ENCODE results near the gene ZSCAN4. TPM values are rescaled to one million over a fixed set of nuclear protein-coding genes. Genes with fewer than 3 reads are reported as not detected.
A peak's percentile ranks its signal among the peaks of the same experiment; 100 is the strongest.

The ZSCAN4 gene
- total RNA-seq, 1 experiment from 2014 or later, result not detected

DNA sequence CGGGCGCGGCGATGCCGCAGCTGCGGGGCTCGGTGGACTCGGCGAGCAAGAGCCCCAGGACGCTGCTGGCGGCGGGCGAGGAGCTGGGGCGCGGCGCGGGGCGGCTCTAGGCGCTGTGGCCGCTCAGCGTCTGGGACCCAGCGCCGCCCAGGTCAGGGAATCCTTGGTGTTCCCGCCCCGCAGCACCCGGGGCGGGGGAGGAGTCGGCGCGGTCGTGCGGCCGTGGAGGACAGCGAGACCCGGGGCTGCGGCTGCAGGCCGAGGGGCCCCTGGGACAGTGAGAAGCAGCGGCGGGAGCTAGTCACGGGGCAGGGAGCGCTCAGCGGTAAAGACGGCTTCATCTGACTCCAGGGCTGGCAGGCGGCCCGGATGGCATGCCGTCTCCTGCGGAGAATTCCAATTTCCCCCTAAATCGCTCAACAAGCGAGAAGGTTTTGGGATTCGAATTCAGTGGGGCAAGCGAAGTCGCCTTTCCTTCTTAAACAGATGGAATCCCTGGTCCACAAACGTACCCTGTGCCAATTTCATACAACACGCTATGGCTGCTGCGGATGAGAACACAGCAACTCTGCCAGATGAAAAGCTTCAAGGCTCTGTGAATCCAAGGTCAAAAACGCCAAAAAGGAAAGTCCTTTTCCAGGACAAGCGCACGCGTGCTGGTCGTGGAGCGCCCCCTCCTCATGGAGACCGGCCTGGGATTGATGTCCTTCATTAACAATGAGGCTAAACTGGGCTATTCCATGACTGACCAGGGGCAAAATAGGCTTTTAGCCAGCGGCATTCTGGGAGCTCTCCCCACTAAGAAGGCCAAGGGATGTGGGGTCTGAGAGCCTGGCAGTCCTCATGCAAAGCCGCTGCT, 4.2 kb upstream of the ZSCAN4 start:
- no peaks in the 10 kb centered on the region for H3K9me3 ChIP-seq (ENCODE audit: control insufficient read depth, low read depth, low read length)
- H3K23ac ChIP-seq (ENCODE audit: insufficient read length, low read depth, low read length), result no peak overlapping the region
- no peak overlapping the region for H2BK5ac ChIP-seq (ENCODE audit: insufficient read length, low read length)
- H3K27ac ChIP-seq (ENCODE audit: insufficient read length, low read depth, low read length), result no peak overlapping the region
- peak overlapping the region; percentile 23 for H3K18ac ChIP-seq (ENCODE audit: insufficient read length, low read depth, low read length)
- H2BK120ac ChIP-seq (ENCODE audit: low read depth, low read length, poor library complexity, severe bottlenecking), result no peak overlapping the region
- peak overlapping the region; percentile 37; the same call in 1 of the 2 replicates for H3K14ac ChIP-seq (ENCODE audit: insufficient read depth, low read length)
- no peak overlapping the region for H4K8ac ChIP-seq (replicated peaks; ENCODE audit: insufficient read length, low read depth, low read length)
- H3K4ac ChIP-seq (ENCODE audit: low read depth, low read length), result no peak overlapping the region
- no peak overlapping the region for H4K5ac ChIP-seq (ENCODE audit: insufficient read length, low read depth, low read length)
- WGBS (ENCODE audit: extremely low coverage, insufficient read length, low lambda C conversion rate), result no CpG with 5 or more reads among the region's 64 CpGs
- no peaks in the 10 kb centered on the region for H3K36me3 Mint-ChIP-seq (ENCODE audit: insufficient read depth in 1 of 3, low read depth in 3 of 3)
- H3K23me2 ChIP-seq (ENCODE audit: insufficient read length, low read depth, low read length, poor library complexity, severe bottlenecking), result peaks cover 8% of the 10 kb centered on the region
- no peak overlapping the region for H3T11ph ChIP-seq (ENCODE audit: low read length)
- peak overlapping the region in 1 of 3 experiments; percentile 57; a peak in 1 of 7 replicates for H3K27ac Mint-ChIP-seq
- peaks cover 12 to 13% of the 10 kb centered on the region in 2 experiments for H3K4me1 Mint-ChIP-seq
- H3K9ac ChIP-seq (ENCODE audit: extremely low read depth, insufficient read length, low read length), result no peak overlapping the region
- H3K79me2 ChIP-seq (ENCODE audit: insufficient read depth, low read length), result no peaks in the 10 kb centered on the region
- H2AFZ ChIP-seq (ENCODE audit: low read length), result peak overlapping the region; percentile 24
- H3K4me3 Mint-ChIP-seq, result peak overlapping the region; percentile 72 to 85
- no peak overlapping the region for H4K91ac ChIP-seq (ENCODE audit: insufficient read length, low read depth, low read length)
- H2BK15ac ChIP-seq (ENCODE audit: low read depth, low read length), result no peak overlapping the region
- peaks cover 43% of the 10 kb centered on the region for H3K27me3 Mint-ChIP-seq (ENCODE audit: low read depth)
- TF ChIP-seq, protein P1, sequence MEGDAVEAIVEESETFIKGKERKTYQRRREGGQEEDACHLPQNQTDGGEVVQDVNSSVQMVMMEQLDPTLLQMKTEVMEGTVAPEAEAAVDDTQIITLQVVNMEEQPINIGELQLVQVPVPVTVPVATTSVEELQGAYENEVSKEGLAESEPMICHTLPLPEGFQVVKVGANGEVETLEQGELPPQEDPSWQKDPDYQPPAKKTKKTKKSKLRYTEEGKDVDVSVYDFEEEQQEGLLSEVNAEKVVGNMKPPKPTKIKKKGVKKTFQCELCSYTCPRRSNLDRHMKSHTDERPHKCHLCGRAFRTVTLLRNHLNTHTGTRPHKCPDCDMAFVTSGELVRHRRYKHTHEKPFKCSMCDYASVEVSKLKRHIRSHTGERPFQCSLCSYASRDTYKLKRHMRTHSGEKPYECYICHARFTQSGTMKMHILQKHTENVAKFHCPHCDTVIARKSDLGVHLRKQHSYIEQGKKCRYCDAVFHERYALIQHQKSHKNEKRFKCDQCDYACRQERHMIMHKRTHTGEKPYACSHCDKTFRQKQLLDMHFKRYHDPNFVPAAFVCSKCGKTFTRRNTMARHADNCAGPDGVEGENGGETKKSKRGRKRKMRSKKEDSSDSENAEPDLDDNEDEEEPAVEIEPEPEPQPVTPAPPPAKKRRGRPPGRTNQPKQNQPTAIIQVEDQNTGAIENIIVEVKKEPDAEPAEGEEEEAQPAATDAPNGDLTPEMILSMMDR (conservative IDR thresholded peaks at IDR 0.05), result no peak
- H4K20me1 ChIP-seq (ENCODE audit: control insufficient read depth, insufficient read depth, insufficient read length), result no peaks in the 10 kb centered on the region
- no peak overlapping the region for H3K56ac ChIP-seq (ENCODE audit: insufficient read length, low read depth, low read length)
- DNase-seq, result peak; percentile 67
- H2AK5ac ChIP-seq (ENCODE audit: insufficient read length, low read length), result no peak overlapping the region
- peak overlapping the region; percentile 81 for H3K4me2 ChIP-seq (ENCODE audit: insufficient read depth, insufficient read length, low read length)
- H2BK12ac ChIP-seq (ENCODE audit: insufficient read length, low read depth, low read length), result no peak overlapping the region
- no peaks in the 10 kb centered on the region for H3K27me3 ChIP-seq (ENCODE audit: insufficient read depth, low read length)
- H3K4me1 ChIP-seq (ENCODE audit: insufficient read depth, low read length), result peaks cover 3% of the 10 kb centered on the region; the same call in 1 of the 2 replicates
- no peak overlapping the region for H2BK20ac ChIP-seq (ENCODE audit: low read depth, low read length, poor library complexity, severe bottlenecking)
- no peaks in the 10 kb centered on the region for H3K79me1 ChIP-seq (ENCODE audit: insufficient read depth, low read depth, low read length, poor library complexity, severe bottlenecking)
- H3K9me3 Mint-ChIP-seq, result no peaks in the 10 kb centered on the region

All from H9 (cell line).